Measurements from ENCODE around the gene BIRC2.

DNA sequence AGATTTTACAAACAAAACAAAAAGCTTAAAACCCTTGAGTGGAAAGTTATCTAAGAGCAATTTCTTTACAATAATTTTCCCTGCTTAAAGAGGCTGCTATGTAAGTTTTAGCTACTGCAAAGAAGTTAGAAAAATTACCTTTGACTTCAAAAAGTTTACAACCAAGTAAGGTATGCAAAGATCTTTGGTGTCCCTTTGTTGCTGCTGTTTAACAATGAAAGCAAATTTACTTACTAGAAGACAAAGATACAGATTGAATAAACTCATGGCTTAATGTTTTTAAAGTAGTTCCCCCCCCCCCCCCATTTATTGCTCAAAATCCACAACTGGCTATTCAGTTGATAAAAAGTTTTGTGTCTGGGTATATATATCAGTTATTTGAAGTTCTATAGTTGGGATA is 79.6 kb downstream of the BIRC2 start:
- TF ChIP-seq POLR2A (IDR thresholded peaks at IDR 0.05) (no peak), POLR2AphosphoS5 (IDR thresholded peaks at IDR 0.05) (no peak), EP300 (IDR thresholded peaks at IDR 0.05; ENCODE audit: low read depth) (no peak)
- TF ChIP-seq, protein P1, sequence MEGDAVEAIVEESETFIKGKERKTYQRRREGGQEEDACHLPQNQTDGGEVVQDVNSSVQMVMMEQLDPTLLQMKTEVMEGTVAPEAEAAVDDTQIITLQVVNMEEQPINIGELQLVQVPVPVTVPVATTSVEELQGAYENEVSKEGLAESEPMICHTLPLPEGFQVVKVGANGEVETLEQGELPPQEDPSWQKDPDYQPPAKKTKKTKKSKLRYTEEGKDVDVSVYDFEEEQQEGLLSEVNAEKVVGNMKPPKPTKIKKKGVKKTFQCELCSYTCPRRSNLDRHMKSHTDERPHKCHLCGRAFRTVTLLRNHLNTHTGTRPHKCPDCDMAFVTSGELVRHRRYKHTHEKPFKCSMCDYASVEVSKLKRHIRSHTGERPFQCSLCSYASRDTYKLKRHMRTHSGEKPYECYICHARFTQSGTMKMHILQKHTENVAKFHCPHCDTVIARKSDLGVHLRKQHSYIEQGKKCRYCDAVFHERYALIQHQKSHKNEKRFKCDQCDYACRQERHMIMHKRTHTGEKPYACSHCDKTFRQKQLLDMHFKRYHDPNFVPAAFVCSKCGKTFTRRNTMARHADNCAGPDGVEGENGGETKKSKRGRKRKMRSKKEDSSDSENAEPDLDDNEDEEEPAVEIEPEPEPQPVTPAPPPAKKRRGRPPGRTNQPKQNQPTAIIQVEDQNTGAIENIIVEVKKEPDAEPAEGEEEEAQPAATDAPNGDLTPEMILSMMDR (IDR thresholded peaks at IDR 0.05): no peak
